GM12864 (cell line): Measurements from ENCODE around the gene NME3.

ENCODE experiments used
- DNase-seq: peaks from one replicate; pipeline ENCODE4 v3.0.0-alpha.2; 2011; ENCODE audit warnings: low read depth
- H3K4me3 ChIP-seq: 2 replicates; pipeline ENCODE4 v1.5.1; 2011; ENCODE audit warnings: mild to moderate bottlenecking, low read depth, low read length, control low read depth
- TF ChIP-seq, protein P1 (sequence below): IDR thresholded peaks from 2 replicates; pipeline ENCODE4 v1.5.1; 2011; ENCODE audit warnings: low read depth, mild to moderate bottlenecking, moderate library complexity, low read length, control low read depth, inconsistent platforms; ENCODE audit errors: missing control alignments

NME3 gene

DNA sequence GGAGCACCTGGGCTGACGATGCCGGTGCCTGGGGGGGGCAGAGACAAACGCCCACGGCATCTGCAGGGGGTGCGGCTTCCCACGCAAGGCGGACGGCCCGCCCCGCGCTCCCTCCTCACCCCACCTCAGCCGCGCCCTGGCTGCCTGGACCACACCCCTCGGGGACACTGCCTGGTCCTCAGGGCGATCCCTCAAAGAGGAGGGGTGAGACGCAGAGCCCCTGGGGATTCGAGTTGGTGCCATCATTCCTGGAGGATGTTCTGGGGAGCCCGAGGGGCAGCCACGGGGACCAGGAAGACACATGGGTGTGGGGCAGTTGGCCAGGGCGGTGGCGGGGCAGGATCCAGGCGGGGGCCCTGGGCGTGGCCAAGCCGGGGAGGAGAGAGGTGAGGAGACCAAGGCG, 18.3 kb upstream of the NME3 start:
- no peak overlapping the region for H3K4me3 ChIP-seq
- TF ChIP-seq, protein P1, sequence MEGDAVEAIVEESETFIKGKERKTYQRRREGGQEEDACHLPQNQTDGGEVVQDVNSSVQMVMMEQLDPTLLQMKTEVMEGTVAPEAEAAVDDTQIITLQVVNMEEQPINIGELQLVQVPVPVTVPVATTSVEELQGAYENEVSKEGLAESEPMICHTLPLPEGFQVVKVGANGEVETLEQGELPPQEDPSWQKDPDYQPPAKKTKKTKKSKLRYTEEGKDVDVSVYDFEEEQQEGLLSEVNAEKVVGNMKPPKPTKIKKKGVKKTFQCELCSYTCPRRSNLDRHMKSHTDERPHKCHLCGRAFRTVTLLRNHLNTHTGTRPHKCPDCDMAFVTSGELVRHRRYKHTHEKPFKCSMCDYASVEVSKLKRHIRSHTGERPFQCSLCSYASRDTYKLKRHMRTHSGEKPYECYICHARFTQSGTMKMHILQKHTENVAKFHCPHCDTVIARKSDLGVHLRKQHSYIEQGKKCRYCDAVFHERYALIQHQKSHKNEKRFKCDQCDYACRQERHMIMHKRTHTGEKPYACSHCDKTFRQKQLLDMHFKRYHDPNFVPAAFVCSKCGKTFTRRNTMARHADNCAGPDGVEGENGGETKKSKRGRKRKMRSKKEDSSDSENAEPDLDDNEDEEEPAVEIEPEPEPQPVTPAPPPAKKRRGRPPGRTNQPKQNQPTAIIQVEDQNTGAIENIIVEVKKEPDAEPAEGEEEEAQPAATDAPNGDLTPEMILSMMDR, result no peak
- DNase-seq, result no peak

DNA sequence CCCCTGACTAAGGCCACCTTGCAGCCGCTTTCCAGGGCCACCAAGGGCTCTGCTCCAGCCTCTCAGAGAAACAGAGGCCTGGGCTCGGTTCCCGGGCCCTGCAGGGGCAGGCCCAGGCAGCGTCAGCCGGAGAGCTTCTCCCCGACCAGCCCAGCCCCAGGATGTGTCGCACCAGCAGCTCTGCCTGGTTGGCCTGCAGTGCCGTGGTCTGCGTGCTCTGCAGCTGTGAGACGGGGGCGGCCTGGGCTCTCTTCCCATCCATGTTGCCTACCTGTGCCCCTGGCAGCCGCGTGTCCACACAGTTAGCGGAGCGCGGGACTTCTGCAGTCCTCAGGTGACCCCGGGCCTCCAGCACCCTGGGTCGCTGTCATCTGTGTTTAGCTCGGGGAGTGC, 17.4 kb upstream of the NME3 start:
- no peak overlapping the region for H3K4me3 ChIP-seq
- TF ChIP-seq, protein P1, result no peak
- DNase-seq, result no peak

DNA sequence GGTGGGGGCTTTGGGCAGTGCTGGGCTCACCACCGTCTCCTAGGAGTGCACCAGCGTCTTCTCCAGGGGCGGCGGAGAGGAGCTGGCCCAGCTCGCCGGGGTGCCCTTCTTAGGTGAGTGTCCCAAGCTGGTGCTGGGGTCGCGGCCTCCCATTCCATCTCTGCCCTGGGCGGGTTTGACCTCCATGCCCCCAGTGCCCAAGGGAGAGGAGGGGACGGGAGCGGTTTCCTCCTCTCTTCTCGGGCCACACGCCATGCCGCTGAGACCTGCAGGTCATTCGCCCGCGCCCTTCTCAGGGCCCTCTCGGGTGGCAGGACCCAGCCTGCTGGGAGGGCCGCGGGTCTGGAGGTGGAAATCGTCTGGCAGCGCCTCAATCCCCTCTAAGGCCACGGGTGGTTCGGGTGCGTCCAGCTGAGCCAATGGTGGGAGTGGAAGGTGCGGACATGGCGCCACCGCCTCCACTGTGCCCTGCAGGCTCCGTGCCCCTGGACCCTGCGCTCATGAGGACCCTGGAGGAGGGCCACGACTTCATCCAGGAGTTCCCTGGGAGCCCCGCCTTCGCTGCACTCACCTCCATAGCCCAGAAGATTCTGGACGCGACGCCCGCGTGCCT, 16.9 kb upstream of the NME3 start:
- H3K4me3 ChIP-seq, result no peak overlapping the region
- DNase-seq, result no peak
- TF ChIP-seq, protein P1, result no peak

DNA sequence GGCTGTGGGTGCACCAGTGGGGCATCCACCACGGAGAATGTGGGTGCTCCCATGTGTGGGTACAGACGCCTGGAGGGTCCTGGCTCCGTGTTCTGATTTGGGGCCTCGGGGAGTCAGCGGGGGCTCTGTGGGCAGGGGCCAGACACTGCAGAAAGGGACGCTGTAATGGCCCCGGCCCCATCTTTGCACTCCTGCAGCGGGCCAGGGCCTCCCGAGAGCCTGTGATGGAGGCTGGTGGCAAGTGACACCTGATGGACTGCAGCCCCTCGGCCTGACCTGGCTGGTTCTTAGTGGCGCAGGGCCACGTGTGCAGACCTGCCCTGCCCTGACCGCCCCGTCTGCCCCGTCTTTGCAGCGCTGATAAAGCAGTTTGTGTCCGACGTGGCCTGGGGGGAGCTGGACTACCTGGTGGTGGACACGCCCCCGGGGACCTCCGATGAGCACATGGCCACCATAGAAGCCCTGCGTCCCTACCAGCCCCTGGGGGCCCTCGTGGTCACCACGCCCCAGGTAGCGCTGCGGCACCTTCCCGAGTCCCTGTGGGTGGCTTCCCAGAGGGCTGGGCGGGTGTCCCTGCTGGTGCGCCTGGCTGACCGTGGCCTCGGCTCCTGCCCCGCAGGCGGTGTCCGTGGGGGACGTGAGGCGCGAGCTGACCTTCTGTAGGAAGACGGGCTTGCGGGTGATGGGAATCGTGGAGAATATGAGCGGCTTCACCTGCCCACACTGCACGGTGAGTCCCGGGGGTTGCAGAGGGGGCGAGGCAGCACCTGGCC, 16.2 kb upstream of the NME3 start:
- no peak overlapping the region for H3K4me3 ChIP-seq
- TF ChIP-seq, protein P1, result no peak
- no peak for DNase-seq

DNA sequence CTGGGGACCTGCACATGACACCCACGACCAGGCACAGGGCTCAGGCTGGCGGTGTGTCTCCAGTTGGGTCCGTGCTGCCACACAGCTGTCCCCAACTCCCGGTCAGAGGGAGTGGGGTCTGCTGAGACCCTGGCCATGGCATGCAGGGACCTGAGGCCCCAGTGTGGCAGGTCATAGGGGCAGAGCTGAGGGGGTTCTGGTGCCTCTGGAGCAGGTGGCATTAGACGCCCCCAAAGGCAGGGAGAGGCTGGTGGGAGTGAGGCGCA, 15.6 kb upstream of the NME3 start:
- TF ChIP-seq, protein P1, result no peak
- DNase-seq, result no peak
- H3K4me3 ChIP-seq, result no peak overlapping the region

DNA sequence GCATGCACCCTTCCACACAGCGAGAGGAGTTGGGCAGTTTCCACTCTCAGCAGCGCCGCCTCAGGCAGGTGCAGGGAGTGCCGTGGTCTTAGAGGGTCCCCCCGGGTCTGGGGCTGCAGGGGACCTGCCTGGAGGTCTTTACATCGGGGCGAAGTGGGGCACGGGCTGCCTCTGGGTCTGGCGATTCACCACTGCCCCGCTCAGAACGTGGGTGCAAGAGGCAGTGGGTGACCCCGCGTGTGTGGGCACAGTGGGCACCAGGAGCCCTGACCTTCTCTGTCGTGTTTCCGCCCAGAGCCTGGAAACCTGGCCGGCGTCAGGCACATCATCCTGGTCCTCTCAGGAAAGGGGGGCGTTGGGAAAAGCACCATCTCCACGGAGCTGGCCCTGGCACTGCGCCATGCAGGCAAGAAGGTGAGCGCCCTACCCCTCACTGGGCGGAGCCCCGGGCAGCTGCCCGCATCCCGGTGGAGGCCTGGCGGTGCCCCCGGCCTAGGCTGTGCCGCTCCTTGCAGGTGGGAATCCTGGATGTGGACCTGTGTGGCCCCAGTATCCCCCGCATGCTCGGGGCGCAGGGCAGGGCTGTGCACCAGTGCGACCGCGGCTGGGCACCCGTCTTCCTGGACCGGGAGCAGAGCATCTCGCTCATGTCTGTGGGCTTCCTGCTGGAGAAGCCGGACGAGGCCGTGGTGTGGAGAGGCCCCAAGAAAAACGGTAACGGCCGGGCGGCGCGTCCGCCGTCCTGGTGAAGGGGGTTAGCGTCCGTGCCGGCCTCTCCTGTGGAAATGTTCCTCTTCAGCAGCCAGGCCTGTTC, 15.1 kb upstream of the NME3 start:
- no peak for DNase-seq
- TF ChIP-seq, protein P1, result no peak
- H3K4me3 ChIP-seq, result no peak overlapping the region
